ENCODE measurements around the gene MRI1.
A peak's percentile ranks its signal among the peaks of the same experiment; 100 is the strongest.

The MRI1 gene

DNA sequence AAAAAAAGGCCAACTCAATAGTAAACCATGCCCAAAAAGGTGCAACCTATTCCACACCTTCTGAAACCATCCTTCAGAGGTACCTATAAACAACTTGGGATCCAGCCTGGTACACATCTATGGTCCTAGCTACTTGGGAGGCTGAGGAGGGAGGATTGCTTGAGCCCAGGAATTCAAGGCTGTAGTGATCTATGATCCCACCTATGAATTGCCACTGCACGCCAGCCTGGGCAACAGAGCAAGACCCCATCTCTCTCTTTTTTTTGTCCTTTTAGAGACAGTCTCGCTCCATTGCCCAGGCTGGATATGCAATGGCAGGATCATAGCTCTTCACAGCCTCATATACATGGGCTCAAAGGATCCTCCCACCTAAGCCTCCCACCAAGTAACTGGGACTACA is 57.0 kb downstream of the MRI1 start:
- no peak for DNase-seq

DNA sequence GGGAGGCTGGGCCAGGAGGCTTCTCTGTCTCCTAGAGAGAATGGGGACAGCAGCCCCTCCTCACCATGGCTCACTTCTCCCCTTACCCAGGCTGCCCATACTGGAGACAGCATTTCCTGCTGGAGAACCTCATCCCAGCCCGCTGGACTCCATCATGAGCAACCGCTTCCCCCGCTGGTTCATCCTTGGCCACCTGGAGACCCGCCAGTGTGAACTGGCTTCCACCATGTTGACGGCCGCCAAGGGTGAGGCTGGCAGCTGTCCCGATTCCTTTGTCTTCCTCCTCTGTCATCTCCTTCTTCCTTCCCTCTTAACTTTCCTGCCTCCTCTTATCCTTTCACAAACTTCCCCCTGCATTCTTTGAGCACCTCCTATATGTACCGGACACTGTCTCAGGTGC is 58.9 kb downstream of the MRI1 start:
- peak in 1 of 56 donors; percentile 9 for DNase-seq
